Measurements from ENCODE around the gene SMIM31. TPM values are rescaled to one million over a fixed set of nuclear protein-coding genes. Genes with fewer than 3 reads are reported as not detected.

The SMIM31 gene
- total RNA-seq = not detected in 2 replicates

GRCh38 chr4:164753873-164754488 is at the start of gene SMIM31:
Gene SMIM31, plus strand, starts transcription at chr4:164754131. Its CDS starts 16,313 bp downstream, at chr4:164770444.

Other genes starting within 250 kb of the SMIM31 start
- not detected in 2 replicates for gene APELA, start 123.0 kb downstream of the SMIM31 start, total RNA-seq
- gene TRIM61, start 223.5 kb downstream of the SMIM31 start, total RNA-seq = 2.6 and 2.7 TPM in 2 replicates

Data from cardiac atrium fibroblast (primary cell).